Ramos (cell line): ENCODE measurements around the gene ULK4.
"Not testable (repeated sequence)": the region's sequence is repeated elsewhere in the genome, so short reads cannot be mapped to it uniquely, and the experiment has no call there.

ENCODE experiments used
- in situ Hi-C: fragments of 300-500 bp; cut with MboI; formaldehyde crosslinking; loops from one replicate; pipeline ENCODE4 v1.14.3; 2022; ENCODE audit warnings: low sequenced_read_pairs; ENCODE audit not compliant: unreplicated experiment

ULK4 gene

DNA sequence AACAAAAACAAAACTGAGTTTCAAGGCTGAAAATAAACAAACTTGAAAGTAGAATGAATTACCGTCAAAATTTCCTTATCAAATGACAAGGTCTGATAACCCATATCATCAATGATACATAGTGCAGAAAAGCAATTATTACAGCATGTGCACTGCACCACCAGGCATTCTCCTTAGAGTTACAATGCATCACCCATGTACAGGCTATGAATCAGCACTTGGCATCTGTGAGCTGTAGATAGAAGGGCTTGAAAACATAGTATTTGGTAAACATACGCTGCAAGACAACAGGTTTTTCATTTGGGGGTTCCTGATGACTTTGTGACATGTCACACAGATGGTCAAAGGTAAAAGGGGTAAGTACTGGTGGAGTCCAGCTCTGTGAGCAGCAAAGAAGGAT lies 497.5 kb downstream of the ULK4 start:
- in situ Hi-C loops: no loop called here

DNA sequence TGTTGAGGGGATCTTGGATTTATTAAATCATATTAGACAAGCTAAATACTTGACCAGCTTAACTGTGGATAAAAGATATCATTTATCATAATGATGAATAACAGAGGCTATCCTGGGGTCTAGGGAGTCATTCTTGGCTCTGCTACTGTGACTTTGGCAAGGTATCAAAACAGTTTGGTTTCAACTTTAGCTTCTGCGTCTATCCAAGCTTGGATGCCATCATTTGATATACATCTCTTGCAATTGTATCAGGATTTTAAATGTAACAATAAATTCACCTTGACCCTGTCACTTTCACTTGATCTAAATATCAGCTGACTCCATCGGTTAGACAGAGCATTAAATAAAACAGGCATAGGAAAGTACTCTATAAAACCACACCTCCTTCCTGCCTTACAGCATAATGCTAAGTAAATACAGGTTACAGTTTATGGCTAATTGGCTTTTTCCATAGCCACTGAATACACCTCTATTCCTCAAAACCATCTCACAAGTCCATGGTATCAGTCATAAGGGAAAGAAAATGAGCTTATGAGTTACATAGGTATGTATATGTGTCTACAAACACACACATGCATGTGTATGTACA lies 499.7 kb downstream of the ULK4 start:
- in situ Hi-C loops: no loop called here

DNA sequence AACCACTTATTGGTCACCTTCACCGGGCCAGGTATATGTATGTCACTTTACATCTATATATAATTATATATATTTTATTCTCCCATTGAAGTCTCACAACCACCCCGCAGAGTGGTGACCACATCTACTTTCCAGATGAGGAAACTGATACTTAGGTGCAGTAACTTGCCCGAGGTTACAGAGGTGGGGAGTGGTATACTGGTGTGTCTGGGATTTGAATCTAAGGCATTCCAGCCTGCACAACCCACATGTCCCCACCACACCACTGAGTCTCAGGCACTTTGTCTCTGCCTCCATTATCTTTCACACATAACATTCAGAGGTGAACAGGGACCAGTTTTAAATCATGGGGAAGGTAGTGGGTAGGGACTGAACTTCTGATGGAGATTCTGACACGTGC lies 501.2 kb downstream of the ULK4 start:
- in situ Hi-C loops: no loop called here

DNA sequence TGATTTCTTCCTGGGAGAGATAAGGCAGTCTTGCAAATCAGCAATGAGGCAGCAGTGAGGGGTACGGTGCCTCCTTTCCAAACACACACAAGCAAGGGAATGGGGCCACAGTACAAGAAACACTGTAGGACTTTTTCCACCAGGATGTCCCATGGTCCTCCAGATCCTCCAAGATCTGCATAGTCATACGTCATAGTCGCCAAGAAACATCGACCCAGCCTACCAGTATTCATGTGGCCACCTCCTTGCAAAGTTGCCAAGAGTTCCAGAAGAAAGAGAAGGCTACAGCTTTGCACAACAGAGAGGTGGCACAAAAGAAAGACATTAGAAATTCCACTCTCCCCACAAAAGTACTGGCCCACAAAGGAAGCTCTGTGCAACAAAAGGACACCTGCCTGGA lies 504.7 kb downstream of the ULK4 start:
- in situ Hi-C loops: no loop called here

DNA sequence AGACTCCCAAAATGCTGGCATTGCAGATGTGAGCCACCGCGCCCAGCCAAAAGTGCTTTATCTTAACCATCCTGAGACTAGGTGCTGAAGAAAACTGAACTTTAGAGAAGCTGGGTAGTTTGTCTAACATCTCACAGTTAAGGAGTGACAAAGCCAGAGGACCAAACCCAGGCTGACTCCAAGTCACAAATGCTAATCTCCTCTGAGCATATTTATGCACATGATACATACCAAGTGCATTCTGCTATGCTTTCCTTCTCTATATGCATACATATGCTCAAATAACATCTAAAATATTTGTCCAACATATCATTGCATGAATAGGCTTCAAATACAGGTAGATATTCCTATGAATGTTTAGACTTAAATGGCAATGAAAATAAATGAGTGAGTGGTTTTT lies 505.7 kb downstream of the ULK4 start:
- in situ Hi-C loops: no loop called here

DNA sequence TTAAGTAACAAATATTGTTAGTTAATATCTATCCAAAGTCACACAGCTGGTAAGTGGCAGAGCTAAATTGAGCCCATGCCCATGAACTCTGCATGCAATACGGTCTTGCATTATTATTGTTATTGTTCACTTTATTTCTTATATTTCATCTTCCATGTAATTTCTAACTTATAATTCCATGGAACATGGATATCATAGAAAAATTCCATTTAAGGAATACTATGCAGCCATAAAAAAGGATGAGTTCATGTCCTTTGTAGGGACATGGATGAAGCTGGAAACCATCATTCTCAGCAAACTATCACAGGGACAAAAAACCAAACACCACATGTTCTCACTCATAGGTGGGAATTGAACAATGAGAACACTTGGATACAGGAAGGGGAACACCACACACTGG lies 508.3 kb downstream of the ULK4 start:
- in situ Hi-C loops: not testable (repeated sequence)

DNA sequence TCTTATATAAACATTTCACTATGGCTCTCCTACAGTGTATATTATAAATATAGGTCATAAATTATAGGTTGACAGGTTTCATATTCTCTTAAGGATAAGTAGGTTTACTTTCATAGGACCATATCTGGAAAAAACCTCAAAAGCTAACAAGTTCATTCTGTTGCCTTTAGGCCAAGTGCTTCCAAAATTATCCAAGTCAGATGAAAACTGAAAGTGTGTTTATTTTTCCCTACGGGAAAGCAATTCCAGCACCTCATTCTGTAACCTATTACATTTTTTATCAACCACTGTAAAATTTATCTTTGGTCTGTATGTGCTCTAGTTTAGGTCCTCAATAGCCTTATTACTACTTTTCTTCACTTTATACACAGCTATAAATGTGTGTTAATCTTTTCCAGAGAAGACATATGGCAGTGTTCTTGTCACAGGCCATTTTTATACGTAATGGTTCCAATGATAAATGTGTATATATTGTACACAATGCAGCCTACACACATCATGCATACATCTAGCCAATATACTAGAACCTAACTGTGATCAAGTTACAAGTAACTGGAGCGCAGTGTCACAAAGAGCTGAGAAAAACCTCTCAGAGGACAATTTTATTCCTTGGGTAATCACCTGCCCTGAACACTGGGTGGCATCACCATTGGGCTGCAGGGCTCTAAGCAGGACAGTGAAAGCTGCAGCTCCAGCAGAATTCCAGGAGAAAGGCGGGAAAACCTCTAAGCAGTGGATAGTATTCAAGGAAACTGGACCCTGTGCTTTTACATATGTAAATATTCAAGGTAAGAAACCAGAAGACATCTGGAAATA lies 511.3 kb downstream of the ULK4 start:
- in situ Hi-C loops: no loop called here

DNA sequence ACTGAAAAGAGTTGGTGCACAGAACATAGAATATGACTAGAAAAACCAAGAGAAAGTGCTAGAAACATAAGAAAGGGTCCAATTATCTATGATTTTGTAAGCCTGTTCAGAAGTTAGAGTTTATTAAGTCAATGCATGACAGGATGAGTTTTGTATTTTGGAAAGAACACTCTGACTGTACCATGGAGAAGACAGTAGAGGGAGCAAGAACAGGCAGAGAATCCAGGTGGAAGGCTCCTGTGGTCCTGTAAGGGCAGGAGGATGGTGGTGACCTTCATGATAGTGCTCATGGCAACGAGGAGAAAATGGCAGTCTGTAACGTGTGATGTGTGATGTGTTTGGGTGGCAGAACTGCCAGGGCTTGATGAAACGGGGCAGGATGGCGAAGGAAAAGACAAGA lies 513.5 kb downstream of the ULK4 start:
- in situ Hi-C loops: no loop called here

DNA sequence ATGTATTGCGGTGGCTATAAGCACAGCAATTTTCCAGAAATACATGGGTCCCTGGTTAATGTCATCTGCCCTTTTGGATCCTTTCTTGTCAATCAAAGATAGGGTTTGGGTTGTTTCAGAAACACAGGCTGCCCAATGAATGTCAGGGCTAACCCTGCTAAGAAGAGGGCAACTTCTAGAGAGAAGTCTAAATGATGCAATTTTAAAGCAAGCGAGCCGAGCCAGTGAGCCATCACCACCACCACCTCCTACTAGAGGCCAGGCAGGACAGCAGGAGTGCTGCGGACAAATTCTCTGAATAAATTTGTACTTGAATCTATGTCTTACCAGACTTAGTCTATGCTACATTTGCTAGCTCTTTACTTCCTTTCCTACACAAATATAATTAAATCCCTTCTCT lies 514.2 kb downstream of the ULK4 start:
- in situ Hi-C loops: no loop called here

DNA sequence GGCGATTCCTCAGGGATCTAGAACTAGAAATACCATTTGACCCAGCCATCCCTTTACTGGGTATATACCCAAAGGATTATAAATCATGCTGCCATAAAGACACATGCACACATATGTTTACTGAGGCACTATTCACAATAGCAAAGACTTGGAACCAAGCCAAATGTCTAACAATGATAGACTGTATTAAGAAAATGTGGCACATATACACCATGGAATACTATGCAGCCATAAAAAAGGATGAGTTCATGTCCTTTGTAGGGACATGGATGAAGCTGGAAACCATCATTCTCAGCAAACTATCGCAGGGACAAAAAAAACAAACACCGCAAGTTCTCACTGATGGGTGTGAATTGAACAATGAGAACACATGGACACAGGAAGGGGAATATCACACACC lies 515.6 kb downstream of the ULK4 start:
- in situ Hi-C loops: not testable (repeated sequence)

DNA sequence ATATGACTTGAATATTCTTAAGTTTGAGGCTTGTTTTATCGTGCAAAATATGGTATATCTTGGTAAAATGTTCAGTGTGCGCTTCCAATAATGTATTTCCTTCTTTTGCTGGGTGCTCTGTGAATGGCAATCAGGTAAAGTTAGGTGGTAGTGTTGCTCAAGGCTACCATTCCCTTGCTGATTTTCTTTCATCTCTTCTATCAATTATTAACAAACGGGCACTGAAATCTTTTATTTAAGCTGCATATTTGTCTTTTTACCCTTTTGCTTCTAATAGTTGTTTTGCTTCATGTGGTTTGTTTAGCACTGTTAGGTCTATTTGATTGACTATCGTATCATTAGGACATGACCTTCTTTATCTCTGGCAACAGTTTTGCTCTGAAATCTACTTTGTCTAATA lies 520.3 kb downstream of the ULK4 start:
- in situ Hi-C loops: no loop called here

DNA sequence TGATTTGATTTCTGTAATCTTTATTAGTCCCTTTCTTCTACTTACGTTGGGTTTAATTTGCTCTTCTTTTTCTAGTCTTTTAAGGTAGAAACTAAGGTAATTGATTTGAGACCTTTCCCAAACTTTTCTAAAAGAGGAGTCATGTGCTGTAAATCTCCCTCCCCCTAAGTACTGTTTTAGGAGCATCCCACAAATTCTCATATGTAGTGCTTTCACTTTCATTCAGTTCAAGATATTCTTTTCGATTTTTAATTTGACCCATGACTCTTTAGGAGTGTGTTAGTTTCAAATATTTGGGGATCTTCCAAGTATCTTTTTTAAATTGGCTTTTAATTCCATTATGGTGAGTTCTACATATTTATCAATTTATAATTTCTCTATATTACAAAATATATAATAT lies 520.8 kb downstream of the ULK4 start:
- in situ Hi-C loops: no loop called here

DNA sequence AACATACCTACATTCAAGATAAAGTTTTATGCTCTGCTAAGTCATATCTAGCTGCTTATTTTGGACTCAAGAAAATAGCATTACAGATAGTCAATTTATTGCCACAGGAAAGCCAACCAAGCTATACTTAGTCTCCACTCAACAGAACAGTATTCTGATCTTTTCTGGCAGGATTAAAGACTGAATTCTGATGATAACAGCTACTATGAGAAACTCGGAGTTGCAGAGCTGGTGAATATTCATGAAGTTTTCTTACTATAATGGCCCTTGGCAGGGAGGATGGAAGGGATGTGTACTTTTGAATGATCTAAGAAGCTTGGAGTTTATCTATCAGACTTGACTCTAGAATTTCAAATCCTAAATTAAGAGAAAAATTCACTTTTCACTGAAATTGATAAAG lies 524.9 kb downstream of the ULK4 start:
- in situ Hi-C loops: no loop called here

DNA sequence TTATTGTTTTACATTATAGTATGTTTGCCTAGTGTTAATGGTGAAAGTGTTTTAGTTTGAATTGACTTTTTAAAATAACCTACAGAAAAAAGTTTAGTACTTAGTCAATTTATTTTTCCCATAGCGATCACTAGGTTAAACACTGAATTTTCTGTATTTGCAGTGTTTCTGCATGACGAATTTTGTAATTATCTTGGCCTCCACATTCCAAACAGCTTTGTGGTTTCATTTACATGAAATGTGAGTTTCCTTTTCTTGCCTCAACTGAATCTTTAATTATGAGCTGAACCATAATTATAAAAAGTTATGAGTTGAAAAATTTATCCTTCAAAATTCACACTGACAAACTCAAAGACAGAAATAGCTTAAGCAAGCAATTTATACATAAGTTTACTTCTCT lies 527.1 kb downstream of the ULK4 start:
- in situ Hi-C loops: no loop called here

DNA sequence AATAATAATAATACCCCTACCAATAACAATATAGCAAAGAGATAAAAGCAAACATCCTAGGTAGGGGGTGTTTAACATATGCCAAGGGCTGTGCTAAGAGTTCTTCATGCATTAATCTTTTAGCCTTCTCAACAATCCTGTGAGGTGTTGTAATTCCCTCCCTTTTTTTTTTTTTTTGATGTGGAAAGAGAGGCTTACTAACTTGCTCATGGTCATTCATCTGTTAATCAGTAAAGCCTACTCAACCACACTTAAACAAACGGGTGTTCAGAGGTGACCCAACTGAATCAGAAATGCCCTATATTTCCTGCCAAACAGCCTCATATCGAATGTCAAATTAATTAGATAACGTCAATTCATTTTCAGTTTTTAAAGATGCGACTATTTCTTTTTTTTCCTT lies 530.5 kb downstream of the ULK4 start:
- in situ Hi-C loops: no loop called here

DNA sequence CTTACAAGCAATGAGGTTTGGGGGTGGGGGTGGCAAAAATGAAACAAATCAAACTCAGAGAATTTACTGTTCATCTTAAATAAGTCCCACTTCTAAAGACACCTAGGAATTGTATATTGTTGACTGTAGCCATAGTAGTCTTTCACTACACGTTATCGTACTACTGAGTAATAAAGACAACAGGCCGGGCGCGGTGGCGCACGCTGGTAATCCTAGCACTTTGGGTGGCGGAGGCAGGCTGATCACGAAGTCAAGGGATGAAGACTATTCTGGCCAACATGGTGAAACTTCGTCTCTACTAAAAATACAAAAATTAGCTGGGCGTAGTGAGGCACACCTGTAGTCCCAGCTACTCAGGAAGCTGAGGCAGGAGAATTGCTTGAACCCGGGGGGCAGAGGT lies 531.0 kb downstream of the ULK4 start:
- in situ Hi-C loops: no loop called here

DNA sequence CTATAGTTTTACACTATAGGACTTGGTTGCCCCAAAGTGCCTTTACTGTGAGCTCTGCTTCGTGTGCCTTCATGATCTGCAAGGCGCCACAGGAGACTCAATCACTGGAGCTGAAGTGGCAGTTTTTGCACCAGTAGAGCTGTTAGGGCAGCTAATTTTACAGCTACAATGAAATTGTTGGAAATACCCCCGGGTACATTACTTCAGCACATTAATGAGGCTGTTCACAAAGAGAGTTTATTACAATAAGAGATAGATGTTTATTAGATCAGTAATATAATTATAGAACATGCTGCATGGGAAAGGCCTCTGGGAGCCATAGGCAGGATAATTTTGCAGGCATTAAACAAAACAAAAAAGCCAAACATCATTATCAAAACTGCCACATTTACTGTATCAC lies 531.5 kb downstream of the ULK4 start:
- in situ Hi-C loops: no loop called here

DNA sequence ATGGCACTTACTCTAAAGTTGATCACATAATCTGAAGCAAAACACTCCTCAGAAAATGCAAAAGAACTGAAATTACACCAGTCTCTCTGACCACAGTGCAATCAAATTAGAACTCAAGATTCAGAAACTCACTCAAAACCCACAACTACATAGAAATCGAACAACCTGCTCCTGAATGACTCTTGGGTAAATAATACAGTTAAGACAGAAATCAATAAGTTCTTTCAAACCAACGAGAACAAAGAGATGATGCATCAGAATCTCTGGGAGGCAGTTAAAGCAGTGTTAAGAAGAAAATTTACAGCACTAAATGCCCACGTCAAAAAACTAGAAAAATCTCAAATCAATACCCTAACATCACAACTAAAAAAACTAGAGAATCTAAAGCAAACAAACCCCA lies 535.4 kb downstream of the ULK4 start:
- in situ Hi-C loops: no loop called here

DNA sequence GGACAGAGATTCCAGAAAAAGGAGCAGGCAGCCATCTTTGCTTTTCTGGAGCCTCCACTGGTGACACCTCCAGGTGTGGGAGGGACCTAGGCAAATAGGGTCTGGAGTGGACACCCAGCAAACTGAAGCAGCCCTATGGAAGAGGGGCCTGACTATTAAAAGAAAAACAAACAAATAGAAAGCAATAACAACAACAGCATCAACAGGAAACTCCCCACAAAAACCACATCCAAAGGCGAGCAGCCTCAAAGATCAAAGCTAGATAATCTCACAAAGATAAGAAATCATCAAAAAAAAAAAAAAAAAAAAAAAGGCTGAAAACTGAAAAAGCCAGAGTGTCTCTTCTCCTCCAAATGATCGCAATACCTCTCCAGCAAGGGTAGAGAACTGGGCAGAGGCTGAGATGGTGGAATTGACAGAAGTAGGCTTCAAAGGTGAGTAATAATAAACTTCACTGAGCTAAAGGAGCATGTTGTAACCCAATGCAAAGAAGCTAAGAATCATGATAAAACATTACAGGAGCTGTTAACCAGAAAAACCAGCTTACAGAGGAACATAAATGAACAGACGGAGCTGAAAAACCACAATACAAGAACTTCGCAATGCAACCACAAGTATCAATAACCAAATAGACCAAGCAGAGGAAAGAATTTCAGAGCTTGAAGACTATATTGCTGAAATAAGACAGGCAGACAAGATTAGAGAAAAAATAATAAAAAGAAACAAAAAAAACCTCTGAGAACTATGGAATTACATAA lies 537.2 kb downstream of the ULK4 start:
- in situ Hi-C loops: no loop called here

DNA sequence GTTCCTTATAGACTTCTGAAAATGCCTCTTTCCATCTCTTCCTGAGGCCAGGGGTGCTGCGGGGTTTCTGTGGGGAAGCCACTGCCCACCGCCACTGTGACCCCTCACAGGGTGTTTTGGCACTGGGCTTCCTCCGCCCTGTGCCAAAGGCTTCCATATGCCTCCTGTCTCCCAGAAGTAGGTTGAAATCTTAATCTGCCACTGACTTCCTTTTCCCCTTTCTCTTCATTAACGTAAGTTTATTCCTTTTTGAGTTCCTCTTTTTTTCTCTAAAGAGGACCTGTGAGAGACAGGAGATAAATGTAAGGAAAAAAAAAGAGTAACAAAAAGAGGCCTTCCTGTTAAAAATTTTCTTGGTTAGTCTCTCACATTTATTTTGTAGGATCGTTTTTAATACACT lies 542.1 kb downstream of the ULK4 start:
- in situ Hi-C loops: no loop called here

DNA sequence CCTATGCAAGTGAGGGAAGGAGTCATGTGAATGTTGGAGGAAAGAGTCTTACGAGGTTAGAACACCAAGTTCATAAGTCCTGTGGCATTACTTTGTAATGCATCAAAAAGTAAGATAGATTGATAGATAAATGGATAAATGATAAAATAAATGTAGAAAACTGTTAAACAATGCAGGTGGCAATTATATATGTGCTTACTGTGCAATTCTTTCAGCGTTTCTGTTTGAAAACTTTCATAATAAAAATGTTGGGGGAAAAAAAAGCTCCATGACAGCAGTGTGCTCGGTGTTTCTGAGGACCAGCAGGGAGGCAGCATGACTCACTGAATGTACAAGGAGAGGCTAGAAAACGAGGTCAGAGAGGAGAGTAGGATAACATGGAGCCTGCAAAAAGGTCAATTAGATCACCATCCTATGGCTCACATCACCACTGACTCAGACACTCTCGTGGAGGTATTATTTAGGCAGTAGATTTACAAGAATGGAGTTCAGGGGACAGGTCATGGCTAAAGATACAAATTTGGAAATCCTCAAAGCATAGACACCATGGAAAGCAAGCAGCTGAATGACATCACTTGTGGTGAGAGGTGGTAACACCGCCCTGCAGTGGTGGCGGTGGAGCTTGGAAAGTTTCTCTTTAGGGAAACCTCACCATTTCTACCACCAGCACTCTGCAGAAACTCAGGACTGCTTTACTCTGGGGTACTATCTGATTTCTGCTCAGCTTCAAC lies 542.8 kb downstream of the ULK4 start:
- in situ Hi-C loops: no loop called here
